KMS-11 (cell line): ENCODE data around the gene STK4.
A peak's percentile ranks its signal among the peaks of the same experiment; 100 is the strongest.

Source experiments
- H2AFZ ChIP-seq: fragments of 200-600 bp; sonication (generic); 2 replicates; pipeline ENCODE4 v1.6.1; 2016; ENCODE audit warnings: antibody characterized with exemption, mixed run types, low read depth
- H3K27ac ChIP-seq: fragments of 200-600 bp; sonication (generic); 2 replicates; pipeline ENCODE4 v1.6.1; 2016; ENCODE audit warnings: mild to moderate bottlenecking, mixed run types
- H3K27me3 ChIP-seq: fragments of 200-600 bp; sonication (generic); 2 replicates; pipeline ENCODE4 v1.6.1; 2017; ENCODE audit warnings: mild to moderate bottlenecking, low read depth, mixed run types, moderate library complexity; ENCODE audit not compliant: insufficient read depth
- H3K36me3 ChIP-seq: fragments of 200-600 bp; sonication (generic); 2 replicates; pipeline ENCODE4 v1.6.1; 2017; ENCODE audit warnings: mild to moderate bottlenecking, mixed run types; ENCODE audit not compliant: insufficient read depth
- H3K4me1 ChIP-seq: fragments of 200-600 bp; sonication (generic); 2 replicates; pipeline ENCODE4 v1.6.1; 2016; ENCODE audit warnings: mild to moderate bottlenecking, low read depth, mixed run types; ENCODE audit not compliant: poor library complexity, severe bottlenecking
- H3K4me2 ChIP-seq: fragments of 200-600 bp; sonication (generic); 2 replicates; pipeline ENCODE4 v1.7.0; 2016; ENCODE audit warnings: mild to moderate bottlenecking, mixed run types
- H3K4me3 ChIP-seq: fragments of 200-600 bp; sonication (generic); IDR thresholded peaks from 2 replicates; pipeline ENCODE4 v1.6.1; 2017; ENCODE audit warnings: low read depth, low read length, mixed read lengths; ENCODE audit not compliant: insufficient read depth
- H3K79me2 ChIP-seq: fragments of 200-600 bp; sonication (generic); 2 replicates; pipeline ENCODE4 v1.6.1; 2016; ENCODE audit warnings: low read depth, mixed run types; ENCODE audit not compliant: insufficient read depth
- H3K9ac ChIP-seq: fragments of 200-600 bp; sonication (generic); 2 replicates; pipeline ENCODE4 v1.6.1; 2016; ENCODE audit warnings: mild to moderate bottlenecking, mixed run types
- H4K20me1 ChIP-seq: fragments of 200-600 bp; sonication (generic); 2 replicates; pipeline ENCODE4 v1.6.1; 2016; ENCODE audit warnings: mild to moderate bottlenecking, mixed run types; ENCODE audit not compliant: insufficient read depth
- CTCF ChIP-seq: fragments of 200-600 bp; sonication (generic); conservative IDR thresholded peaks from 2 replicates; pipeline ENCODE4 v1.6.1; 2017; ENCODE audit warnings: low read depth, mild to moderate bottlenecking, antibody characterized with exemption, low read length, moderate library complexity, mixed read lengths

The STK4 gene

GRCh38 chr20:44956410-44956809 lies 9.9 kb upstream of the STK4 start:
- H3K79me2 ChIP-seq = peaks cover 42% of the 10 kb centered on the region
- no peak for TF ChIP-seq CTCF
- no peaks in the 10 kb centered on the region for H4K20me1 ChIP-seq
- no peaks in the 10 kb centered on the region for H3K27me3 ChIP-seq
- no peak overlapping the region for H2AFZ ChIP-seq
- H3K36me3 ChIP-seq = peaks cover 22% of the 10 kb centered on the region; the same call in 1 of the 2 replicates
- no peak overlapping the region for H3K4me3 ChIP-seq
- no peak overlapping the region for H3K27ac ChIP-seq
- H3K9ac ChIP-seq = no peak overlapping the region
- H3K4me2 ChIP-seq = no peak overlapping the region
- peaks cover 24% of the 10 kb centered on the region for H3K4me1 ChIP-seq

- H3K9ac ChIP-seq = no peak overlapping the region
- H3K4me3 ChIP-seq = no peak overlapping the region
- no peak overlapping the region for H3K27ac ChIP-seq
- H3K4me1 ChIP-seq = peaks cover 43% of the 10 kb centered on the region
- no peaks in the 10 kb centered on the region for H3K27me3 ChIP-seq
- no peak for TF ChIP-seq CTCF
- no peaks in the 10 kb centered on the region for H4K20me1 ChIP-seq
- peaks cover 42% of the 10 kb centered on the region for H3K79me2 ChIP-seq
- H2AFZ ChIP-seq = no peak overlapping the region
- peak overlapping the region; percentile 97 for H3K4me2 ChIP-seq
- H3K36me3 ChIP-seq = peaks cover 18% of the 10 kb centered on the region; the same call in 1 of the 2 replicates
These were observed 8.0 kb upstream of the STK4 start for GRCh38 chr20:44958276-44958675.

GRCh38 chr20:44959082-44959637 lies 7.2 kb upstream of the STK4 start:
- Histone ChIP-seq H3K36me3 (peaks cover 12% of the 10 kb centered on the region; the same call in 1 of the 2 replicates), H3K27ac (no peak overlapping the region; the same call in 1 of the 2 replicates), H3K4me1 (peaks cover 52% of the 10 kb centered on the region), H3K79me2 (peaks cover 42% of the 10 kb centered on the region), H4K20me1 (no peaks in the 10 kb centered on the region), H3K4me3 (peak overlapping the region; percentile 26), H3K27me3 (no peaks in the 10 kb centered on the region), H2AFZ (no peak overlapping the region), H3K4me2 (peak overlapping the region; percentile 97), H3K9ac (peak overlapping the region; percentile 54; the same call in 1 of the 2 replicates)
- no peak for TF ChIP-seq CTCF

GRCh38 chr20:44959638-44960102 lies 6.6 kb upstream of the STK4 start:
- H4K20me1 ChIP-seq = no peaks in the 10 kb centered on the region
- H3K79me2 ChIP-seq = peaks cover 42% of the 10 kb centered on the region
- H3K9ac ChIP-seq = peak overlapping the region; percentile 54; the same call in 1 of the 2 replicates
- 0 out of 2 replicates have a peak overlapping the region, but pooled peaks have one; percentile 80 for H2AFZ ChIP-seq
- H3K27me3 ChIP-seq = no peaks in the 10 kb centered on the region
- TF ChIP-seq CTCF = no peak
- H3K27ac ChIP-seq = peak overlapping the region; percentile 51
- peak overlapping the region; percentile 26 for H3K4me3 ChIP-seq
- H3K4me2 ChIP-seq = peak overlapping the region; percentile 97
- H3K4me1 ChIP-seq = peaks cover 57% of the 10 kb centered on the region
- H3K36me3 ChIP-seq = peaks cover 7% of the 10 kb centered on the region; the same call in 1 of the 2 replicates
